ENCODE data around the gene CRACDL.

- TF ChIP-seq POLR2AphosphoS5 (IDR thresholded peaks at IDR 0.05; ENCODE audit: low read depth, low read length) (no peak), POLR2A (IDR thresholded peaks at IDR 0.05; ENCODE audit: low read depth, low read length) (no peak), SPI1 (IDR thresholded peaks at IDR 0.05; ENCODE audit: low read depth, low read length) (no peak), PAX5 (IDR thresholded peaks at IDR 0.05; ENCODE audit: insufficient read depth, low read length, severe bottlenecking) (no peak)
These were observed 54.8 kb downstream of the CRACDL start for GRCh38 chr2:98881153-98881650.
